ENCODE data around the gene FRRS1L. TPM values are rescaled to one million over a fixed set of nuclear protein-coding genes. Genes with fewer than 3 reads are reported as not detected.

The FRRS1L gene
- total and polyA plus RNA-seq, 8 donors, result 0.47 to 7.2 (median 3.1) TPM; not detected in 1

GRCh38 chr9:109149089-109149488, 18.0 kb downstream of the FRRS1L start:
- Histone ChIP-seq H3K9me3 (peaks cover 0 to 11% of the 10 kb centered on the region in 2 donors), H3K4me1 (no peaks in the 10 kb centered on the region), H3K4me3 (no peak overlapping the region), H3K36me3 (no peaks in the 10 kb centered on the region), H3K27ac (no peak overlapping the region), H3K27me3 (no peaks in the 10 kb centered on the region)
- DNase-seq (no peak), ATAC-seq (no peak)
- intact Hi-C loops (cut with DNase I), result no loop called here
- no peak for TF ChIP-seq CTCF (IDR thresholded peaks at IDR 0.05)

GRCh38 chr9:109145051-109145450, 22.0 kb downstream of the FRRS1L start:
- no peaks in the 10 kb centered on the region for H3K36me3 ChIP-seq
- H3K27me3 ChIP-seq, result no peaks in the 10 kb centered on the region
- H3K27ac ChIP-seq, result no peak overlapping the region
- ATAC-seq (no peak), DNase-seq (no peak)
- no peaks in the 10 kb centered on the region for H3K4me1 ChIP-seq
- no peak overlapping the region for H3K4me3 ChIP-seq
- intact Hi-C loops (cut with DNase I), result no loop called here
- TF ChIP-seq CTCF (IDR thresholded peaks at IDR 0.05), result no peak
- H3K9me3 ChIP-seq, result no peaks in the 10 kb centered on the region

- Histone ChIP-seq H3K27me3 (no peaks in the 10 kb centered on the region), H3K9me3 (no peaks in the 10 kb centered on the region), H3K27ac (no peak overlapping the region), H3K4me1 (no peaks in the 10 kb centered on the region), H3K36me3 (no peaks in the 10 kb centered on the region), H3K4me3 (no peak overlapping the region)
- ATAC-seq (no peak), DNase-seq (no peak)
- intact Hi-C loops (cut with DNase I), result no loop called here
- TF ChIP-seq CTCF (IDR thresholded peaks at IDR 0.05), result peak in 1 of 2 donors; percentile 30
These were observed 23.0 kb downstream of the FRRS1L start for GRCh38 chr9:109143881-109144562.

- no peak for ATAC-seq
- intact Hi-C loops (cut with DNase I), result no loop called here
- Histone ChIP-seq H3K27ac (no peak overlapping the region), H3K4me3 (no peak overlapping the region), H3K9me3 (no peaks in the 10 kb centered on the region), H3K36me3 (no peaks in the 10 kb centered on the region), H3K4me1 (no peaks in the 10 kb centered on the region), H3K27me3 (no peaks in the 10 kb centered on the region)
- no peak for TF ChIP-seq CTCF (IDR thresholded peaks at IDR 0.05)
- DNase-seq, result no peak
These were observed 25.7 kb downstream of the FRRS1L start for GRCh38 chr9:109141375-109141774.

GRCh38 chr9:109139851-109140250, 27.2 kb downstream of the FRRS1L start:
- no peak overlapping the region for H3K27ac ChIP-seq
- ATAC-seq (no peak), DNase-seq (no peak)
- no peaks in the 10 kb centered on the region for H3K27me3 ChIP-seq
- no peak for TF ChIP-seq CTCF (IDR thresholded peaks at IDR 0.05)
- no peaks in the 10 kb centered on the region for H3K4me1 ChIP-seq
- no peak overlapping the region for H3K4me3 ChIP-seq
- intact Hi-C loops (cut with DNase I), result no loop called here
- no peaks in the 10 kb centered on the region for H3K9me3 ChIP-seq
- H3K36me3 ChIP-seq, result no peaks in the 10 kb centered on the region
